ELF-1 (cell line): Measurements from ENCODE around the gene VTN.

Experiments
- DNase-seq: peaks from one replicate; pipeline ENCODE4 v3.0.0-alpha.2; 2016; ENCODE audit warnings: low read depth, low spot score

The VTN gene

DNA sequence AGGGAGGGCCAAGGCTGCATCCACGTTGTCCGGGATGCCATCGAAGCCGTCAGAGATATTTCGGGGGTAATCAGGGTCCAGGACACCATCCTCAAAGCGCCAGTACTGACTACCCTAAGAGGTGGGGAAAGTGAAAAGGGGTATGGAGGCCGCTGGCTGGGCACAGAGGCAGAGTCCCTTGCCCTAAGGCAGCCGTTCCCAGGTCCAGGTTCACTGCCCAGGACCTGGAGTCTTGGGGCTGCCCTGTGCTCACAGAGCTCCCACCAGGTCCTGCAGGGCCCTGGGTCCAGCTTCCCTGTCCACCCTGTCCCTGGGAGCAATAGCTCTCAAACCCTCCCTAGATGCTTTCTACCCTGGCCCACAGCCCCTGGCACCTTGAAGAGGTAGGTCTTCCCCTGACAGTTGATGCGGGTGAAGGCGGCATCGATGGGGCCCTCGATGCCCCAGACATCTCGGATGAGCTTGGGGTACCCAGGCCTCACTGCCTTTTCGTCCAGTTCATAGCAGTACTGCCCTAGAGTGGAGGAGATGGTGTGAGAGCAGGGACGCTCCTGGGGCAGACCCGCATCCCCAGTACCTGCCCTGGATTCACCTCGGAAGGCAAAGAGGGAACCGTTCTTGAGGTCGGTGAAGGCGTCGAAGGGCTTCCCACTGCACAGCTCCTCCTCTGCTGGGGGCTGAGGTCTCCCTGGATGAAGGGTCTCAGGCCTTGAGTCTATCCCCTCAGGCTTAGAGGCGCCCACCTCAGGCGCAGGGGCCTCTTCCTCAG lies 1.0 kb downstream of the VTN start:
- no peak for DNase-seq

DNA sequence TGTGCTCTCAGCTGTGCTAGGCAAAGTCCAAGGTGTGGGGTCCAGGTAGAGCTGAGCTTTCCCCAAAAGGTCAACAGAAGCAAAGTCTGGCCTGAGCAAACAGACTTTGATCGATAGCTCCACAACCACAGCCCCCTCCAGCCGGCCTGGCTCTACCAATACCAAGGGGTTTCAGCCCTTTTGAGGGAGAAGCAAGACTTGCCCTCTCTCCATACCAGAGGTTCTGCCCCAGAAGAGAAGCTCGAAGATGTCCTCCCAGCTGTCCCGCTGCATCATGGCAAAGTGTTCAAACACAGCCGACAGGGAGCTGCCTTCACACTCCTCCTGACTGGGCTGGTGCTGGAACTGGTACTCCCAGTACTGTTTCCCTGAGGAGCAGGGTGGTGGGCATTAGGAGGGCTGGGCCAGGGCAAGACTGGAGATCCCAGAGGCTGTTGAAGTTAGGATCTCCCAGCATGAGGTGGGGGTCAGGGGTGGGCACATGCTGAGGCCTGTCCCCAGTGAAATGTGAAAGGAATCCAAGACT lies 1.7 kb downstream of the VTN start:
- DNase-seq = no peak

DNA sequence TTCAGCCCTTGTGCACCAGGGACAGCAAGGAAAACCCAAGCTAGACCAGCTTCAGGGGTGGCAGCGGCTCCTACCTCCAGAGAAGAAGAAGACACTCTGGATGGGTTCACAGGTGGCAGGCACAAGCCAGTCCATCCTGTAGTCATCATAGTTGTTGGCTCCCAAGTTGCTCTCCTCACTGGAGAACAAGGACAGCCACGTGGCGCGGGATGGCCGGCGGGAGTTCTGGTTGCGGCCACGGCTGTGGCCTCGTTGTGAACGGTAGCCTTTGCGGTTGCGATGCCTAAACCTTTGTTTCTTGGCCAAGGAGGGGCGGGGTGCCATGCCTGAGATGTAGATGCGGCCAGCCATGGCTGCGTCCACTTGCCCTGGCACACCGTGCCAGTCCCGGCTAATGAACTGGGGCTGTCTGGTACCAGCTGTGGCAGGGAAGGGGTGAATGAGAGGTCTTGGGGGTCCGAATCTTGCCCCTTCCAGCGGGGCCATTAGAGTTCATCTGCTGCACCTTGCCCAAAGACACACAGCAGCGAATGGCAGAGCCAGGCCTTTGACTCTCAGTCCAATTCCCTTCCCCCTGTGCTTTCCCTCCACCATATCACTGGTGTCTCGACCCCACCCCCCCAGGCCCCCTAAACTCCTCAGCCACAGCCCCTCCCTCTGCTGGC lies 2.3 kb downstream of the VTN start:
- DNase-seq = no peak

DNA sequence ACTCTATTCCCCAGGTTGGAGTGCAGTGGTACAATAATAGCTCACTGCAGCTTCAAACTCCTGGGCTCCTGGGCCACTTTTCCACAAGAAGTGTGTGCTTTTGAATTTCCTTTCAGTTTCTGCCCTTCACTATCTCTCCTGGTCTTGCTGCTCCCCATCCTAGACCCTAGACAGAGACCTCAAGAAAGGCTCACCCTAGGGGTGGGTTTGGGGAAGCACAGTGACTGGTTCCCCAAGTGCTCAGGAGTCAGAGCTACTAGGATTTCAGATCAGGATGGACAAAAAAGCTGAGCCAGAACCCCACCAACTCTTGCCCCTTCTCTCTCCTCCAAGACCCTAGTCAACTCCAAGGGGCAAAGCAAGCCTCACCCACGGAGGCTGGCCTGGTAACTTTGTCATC lies 3.5 kb downstream of the VTN start:
- no peak for DNase-seq

DNA sequence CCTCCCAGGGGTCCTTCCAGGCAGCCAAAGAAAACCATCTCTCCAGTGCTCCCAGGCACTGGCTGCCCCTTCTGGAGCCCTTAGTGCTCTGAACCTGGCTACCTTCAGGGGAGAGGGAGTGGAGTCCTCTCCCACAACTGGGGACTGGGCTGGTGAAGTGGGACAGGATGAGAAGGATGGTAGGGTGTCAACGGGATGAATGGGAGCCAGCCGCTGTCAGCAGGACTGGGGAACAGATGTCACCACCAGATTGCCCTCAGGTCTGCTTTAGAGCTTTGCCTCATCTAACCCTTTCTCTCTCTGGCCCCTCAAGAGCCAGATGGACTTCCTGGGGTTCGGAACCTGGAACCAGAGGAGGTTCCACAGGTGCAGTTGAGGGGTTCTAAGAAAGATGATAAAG lies 4.6 kb downstream of the VTN start:
- DNase-seq = no peak

DNA sequence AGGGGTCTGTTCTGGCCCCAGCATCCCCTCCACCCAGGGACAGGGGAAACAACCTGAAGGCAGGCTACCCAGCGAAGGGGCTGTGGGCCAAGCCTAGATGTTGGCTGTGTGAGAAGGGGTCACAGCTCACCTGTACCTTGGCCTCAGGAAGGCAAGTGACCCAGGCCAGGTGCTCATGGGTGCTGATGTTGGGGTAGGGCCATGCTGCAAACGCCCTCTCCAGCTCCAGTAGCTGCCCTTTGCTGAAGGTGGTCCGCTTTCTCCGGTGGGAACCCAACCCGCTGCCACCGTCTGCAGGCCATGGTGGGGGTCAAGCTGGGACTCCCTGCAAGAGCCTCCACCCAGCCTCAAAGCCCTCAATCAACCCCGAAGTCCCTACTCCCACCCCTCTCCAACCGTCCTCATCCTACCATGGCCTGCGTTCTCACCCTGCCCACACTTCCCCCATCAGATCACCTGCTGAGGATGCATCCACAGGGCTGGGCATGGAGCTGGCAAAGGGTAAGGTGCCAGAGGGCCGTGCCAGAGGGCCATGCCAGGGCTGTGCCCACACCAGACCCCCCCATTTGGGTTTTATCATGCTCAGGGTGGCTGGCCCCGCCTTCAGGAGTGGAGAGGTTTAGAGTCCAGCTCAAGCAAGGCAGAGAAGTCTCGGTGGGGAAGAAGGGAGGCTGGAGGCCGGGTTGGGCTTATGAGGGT lies 5.3 kb downstream of the VTN start, which contains the start of gene SEBOX:
Gene SEBOX (minus strand): TSS at position 535 of the 699 bp plus-strand sequence. CDS start 48 bp downstream, at position 487.
- DNase-seq = no peak

DNA sequence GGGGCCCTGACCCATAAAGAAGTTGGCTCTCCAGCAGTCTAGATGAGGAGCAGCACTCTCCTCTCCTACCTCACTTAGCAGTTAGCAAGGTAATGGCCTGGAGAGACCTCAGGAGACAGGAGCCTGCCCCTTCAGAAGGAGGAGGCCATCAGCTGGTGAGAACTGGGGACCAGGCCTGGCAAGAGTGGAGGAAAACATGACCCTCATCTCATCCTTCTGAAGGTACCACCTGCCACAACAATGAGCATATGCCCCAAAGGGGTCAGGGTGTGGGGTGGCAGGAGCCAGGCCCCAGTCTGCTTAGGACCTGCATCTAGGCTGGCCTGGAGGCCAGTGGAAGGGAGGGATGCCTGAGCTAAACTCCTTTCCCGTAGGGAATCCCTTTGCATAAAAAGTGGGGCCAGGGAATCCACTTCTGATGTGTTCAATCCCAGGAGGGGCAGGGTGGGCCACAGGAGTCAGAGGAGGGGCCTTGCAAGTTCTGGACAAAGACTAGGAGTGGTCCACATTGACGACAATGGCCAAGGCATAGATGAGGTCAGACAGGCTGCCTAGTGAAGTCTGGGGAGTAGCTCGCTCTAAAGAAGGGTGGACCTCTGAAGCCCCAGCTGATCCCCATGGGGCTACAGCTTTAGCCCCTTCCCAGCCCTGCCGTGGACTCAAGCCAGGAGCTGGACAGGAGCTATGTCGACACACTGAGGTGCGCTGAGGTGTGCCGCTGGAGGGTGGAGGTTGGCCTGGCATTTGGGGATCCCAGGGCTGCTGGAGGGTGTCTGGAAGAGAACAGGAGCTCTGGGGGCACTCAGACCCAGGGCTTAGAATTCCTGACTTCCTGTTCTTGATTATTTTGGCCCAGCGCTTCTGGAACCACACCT lies 6.1 kb downstream of the VTN start:
- DNase-seq = no peak

DNA sequence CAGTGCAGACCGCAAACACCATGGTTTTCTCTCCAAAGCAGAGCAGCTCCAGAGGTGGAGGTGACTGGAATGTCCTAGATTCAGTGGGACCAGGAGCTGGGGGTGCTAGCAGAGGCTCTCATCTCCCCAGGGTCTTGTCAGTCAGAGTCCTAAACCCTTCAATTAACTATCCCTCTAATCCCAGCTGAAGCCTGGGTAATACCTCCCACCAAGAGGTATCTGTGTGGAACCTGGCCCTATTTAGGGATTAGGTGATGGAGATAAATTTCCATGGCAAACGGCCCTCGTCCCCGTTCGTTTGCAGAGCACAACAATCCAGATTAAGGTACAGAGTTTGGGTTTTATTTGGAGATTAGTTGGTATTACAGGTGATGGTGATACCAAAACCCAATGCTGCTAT lies 6.9 kb downstream of the VTN start:
- no peak for DNase-seq

DNA sequence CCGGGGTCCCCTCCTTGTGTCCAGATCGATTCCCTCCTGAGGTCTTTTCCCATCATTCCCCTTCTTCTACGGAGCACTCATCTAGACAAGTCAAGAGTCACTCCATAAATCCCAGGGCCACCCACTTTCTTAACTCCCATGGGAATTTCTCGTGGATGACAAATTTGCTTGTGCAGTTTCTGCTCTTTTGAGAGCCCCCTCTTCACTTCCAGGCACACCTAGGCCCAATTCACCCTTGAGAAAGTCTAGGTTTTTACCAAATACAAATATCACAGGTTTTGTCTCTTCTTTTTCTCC lies 12.3 kb downstream of the VTN start:
- no peak for DNase-seq

DNA sequence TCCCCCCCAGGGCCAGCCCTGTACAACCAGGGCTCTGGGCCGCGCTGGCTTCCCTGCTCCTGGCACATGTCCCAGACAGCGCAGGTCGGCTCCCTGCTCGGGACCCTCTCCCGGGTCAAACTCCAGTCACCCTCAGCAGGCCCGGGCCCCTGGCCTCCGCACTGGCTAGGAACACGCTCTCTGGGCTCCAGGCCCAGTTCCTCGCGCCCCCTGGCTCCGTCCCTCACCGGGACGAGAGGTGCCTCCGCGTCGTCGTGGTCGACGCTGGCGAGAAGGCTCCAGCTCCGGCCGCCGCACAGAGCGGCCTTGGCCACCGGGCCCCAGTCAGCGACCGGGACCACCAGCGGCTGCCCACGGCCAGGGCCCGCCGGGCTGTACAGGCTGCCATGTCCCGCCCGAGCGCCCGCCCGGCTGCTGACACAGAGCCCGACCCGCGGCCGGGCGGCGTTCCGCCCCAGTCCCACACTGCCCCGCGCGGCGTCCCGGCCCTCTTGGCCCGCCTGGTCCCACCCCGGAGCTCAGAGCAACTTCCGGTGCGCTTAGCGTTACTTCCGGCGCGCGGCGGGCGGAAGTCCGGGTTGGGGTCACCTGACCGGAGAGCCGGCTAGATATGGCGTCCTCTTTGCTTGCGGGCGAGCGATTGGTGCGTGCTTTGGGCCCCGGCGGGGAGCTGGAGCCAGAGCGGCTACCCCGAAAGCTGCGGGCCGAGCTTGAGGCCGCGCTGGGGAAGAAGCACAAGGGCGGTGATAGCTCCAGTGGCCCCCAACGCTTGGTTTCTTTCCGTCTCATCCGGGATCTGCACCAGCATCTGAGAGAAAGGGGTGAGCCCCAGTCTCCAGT lies 12.8 kb downstream of the VTN start, which contains the start of gene POLDIP2:
Gene POLDIP2 (minus strand): TSS at position 467 of the 840 bp plus-strand sequence. CDS start 79 bp downstream, at position 388.
- peak; percentile 95 for DNase-seq

DNA sequence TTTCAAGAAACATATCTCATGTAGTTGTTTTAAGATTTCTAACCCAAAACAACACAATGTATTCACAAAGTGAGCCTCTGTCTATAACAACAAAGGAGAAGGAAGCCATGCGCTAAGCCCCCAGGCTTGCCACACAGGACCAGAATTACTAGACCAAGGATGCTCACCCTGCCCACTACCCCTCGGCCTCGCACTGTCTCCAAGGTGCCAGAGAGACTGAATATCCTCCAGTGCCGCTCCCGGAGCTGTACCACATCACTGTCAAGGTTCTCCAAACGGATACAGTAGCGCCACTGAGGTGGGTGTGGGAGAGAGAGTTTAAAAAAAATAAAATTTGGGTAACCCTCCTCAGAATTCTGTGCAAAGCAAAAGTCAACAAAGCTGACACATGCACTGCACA lies 19.8 kb downstream of the VTN start:
- DNase-seq = no peak

DNA sequence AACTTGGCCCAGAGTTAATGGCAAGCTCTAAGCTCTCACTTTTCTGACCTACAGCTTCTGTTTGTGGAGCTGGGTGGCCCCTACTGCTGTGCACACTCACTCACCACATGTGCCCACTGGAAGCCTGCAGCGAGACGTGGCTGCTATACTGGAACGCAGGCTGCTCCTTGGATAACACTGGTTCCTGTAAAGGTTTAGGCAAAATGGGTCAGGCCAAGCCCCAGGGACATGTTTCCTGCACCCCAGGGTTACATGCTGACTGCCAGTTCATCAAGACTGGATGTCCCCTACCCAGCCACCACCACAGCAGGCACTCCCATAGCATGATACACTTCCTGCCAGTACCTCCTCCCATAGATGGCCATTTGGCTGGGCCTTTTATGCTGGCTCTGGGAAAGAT lies 21.1 kb downstream of the VTN start:
- no peak for DNase-seq

DNA sequence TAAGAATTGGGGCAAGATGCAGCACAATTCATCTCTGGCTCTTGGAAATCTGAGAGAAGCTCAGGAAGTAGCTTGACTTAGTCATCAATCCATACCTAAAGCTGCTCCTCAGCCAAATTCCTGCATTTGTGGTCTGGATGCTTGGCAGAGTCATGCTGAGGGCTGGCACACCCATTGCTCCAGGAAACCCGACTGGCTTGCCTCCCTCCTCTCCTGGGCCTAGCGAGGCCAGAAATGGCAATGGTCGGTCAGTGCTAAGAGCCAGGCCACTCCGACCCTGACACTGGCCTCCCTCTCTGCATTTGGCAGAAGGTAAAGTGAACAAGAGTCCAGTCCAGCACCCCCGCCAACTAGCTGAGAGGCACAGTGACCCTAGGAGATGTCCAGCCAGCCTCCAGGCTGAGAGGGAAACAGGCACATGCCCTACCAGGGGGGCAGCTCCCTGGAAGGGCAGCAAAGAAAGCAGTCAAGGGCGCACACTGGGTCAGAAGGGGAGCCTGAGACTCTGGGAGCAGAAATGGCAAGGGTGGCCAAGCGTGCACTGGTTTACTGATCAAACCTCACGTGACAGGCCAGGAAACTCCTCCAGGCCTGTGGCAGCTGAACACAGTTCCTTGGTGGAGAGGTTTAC lies 22.7 kb downstream of the VTN start:
- no peak for DNase-seq

DNA sequence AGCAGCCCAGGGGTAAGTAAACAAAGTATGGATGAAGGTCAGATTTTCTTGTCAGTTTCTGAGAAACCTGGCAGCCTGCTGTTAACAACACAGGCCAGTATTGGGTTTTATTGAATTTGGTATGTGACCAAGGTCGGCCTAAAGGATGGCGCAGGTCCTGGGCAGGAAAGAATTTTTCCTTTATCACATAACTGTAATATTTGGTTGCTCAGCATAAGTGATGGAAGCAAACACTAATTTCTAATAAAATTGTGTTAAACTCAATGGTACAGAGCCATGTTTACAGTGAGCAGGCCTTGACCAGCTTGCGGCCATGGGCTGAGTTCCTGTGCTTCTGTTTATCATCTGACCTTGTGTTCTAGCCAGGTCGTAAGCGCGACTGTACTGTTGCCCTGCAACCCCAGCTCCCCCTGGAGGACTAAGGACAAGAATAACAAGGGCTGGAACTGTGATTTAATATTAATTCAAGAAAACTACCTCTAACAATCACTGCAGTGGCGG lies 23.3 kb downstream of the VTN start:
- peak; percentile 22 for DNase-seq

DNA sequence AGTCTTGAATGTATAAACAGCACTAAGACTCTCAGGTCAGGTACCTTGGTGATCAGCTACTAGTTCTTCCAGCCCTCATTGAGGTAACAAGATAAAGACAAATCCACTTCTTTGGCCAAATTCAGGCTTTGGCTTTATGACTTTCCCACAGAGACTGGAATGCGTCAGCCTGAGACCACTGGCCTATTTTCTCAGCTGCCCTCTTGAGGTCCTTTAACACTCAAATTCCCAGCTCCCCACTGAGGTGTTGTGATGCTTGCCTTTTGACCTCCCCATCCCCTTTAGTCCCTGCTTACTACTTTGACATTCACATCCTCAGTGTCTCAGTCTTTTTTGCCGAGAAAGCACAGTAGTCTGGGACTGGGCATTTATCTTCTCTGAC lies 23.9 kb downstream of the VTN start:
- no peak for DNase-seq

DNA sequence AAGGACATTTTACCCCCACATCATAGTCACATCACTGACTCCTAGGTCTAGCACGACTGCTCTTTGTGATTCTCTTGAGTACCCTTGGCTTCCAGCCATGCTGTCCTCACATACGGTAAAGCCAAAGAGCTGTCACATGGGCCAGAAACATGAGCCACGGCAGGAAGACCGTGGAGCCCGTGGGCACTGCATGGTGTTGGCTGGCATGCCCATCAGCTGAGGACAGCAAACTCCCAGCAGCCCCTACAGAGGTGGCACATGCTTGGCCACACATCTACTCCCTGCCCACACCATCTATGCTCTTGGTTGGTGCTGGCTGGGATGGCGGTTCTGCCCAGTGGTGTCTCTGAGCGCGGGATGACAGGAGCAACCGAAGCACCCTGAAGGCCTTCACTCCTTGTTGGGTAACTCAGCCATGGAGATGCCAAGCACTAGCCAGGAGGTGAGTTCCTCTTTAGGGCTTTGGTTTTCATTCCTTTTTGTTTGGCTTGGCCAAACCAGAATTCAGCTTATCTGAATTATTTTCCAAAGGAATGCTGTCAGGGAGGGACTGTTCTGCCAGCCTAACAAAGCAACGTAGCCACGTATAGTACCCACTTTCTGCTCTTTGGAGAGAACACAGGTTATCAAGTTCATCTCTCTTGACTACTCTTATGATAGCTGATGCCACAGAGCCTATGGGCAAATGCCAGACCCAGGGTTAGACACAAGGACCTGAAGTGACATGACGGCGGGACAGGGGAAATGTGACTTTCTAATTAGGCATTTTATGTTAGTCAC lies 24.5 kb downstream of the VTN start:
- DNase-seq = no peak

DNA sequence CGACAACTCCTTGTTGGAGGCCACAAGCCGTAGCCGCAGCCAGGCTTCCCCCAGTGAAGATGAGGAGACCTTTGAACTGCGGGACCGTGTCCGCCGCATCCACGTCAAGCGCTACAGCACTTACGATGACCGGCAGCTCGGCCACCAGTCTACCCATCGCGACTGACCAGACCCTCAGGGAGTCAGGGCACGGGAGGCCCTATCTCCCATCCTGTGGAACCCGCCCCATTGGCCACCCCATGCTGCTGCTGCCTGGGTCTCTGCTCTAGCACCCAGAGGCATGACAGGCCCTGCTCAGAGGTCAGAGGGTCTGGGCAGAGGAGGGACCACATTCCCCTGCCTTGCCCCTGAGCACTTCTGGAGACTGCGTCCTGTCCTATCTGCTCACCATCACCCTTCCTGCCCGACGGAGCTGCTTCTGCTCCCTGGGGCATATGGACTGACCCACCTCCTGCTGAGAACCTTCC lies 25.6 kb downstream of the VTN start:
- no peak for DNase-seq

DNA sequence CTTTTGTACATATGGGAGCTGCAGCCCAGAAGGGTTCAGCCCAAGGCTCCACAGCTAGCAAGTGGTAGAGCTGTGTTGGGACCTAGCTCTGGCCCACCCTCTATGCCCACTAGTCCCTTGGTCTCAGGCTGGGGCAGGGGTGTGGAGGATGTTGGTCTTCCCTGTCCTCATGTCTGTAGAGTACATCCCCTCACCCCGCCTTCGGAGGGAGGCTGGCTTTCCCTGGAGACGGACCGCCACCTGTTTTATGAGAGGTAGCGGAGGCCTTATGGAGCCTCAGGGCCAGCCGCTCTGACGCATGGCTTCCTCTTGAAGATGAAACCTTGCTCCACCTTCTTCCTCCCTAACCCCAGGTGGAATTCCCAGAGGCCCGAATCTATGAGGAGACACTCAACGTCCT lies 26.1 kb downstream of the VTN start:
- no peak for DNase-seq

DNA sequence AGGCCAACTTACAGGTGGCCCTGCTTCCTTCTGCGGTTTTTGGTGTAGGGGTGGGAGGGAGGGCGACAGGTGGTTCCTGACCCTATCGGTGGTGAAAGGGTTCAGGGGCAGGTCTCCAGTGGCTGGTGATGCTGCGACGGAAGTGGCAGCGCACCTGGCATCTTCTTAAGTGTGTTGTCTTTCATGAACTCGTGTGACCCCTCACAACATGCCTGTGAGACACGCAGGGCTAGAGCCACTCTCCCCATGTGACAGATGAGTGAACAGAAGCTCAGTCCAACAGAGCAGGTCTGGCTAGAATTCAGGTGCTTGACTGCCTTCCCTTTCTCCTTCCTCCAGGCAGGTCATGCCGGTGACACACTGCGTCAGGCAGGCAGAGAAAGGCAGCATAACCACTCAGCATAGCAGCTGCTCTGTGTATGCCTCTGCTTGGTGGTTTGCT lies 26.6 kb downstream of the VTN start:
- no peak for DNase-seq
